ENCODE results near the gene TEX12.

Gene TEX12

DNA sequence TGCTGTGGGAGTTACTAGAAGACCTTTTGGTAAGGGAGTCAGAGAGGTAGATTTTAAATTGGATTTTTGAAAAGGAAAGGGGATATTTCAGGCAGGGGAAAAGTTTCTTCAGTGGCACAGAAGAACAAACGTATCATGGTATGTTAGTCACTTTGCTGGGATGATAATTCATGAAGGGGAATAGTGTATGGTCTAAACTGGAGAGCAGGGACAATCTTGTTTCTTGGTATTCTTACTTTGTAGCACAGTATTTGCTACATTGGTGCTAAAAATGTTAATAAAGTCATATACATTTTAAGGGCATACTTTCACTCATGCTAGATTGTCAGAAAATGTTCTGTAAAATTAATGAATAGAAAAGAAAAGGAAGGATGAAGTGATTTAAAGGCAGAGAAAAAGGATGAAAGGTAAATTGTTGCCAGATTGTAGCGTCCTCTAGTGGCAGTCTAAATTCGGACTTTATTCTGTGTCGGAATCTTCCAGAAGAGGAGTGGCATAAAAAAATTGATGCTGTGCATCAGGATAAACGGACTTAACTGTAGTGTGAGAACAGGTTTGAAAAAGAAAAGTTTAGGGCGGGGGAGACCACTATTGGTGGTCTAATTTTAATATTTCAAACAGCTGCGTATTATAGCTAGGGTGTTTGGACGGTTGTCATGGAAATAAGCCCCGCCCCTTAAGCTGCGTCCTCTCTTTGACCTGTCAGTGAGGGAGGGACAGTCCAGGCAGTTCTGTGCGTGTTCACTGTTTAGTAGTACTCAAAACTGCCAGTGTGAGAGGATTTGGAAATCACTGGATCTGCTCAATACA lies 7.8 kb downstream of the TEX12 start, which contains the start of gene BCO2:
Gene BCO2 (plus strand): TSS at position 724 of the 810 bp plus-strand sequence. CDS start 90 bp downstream, outside the sequence.
- Histone ChIP-seq H3K9me3 (ENCODE audit: severe bottlenecking) (no peaks in the 10 kb centered on the region), H3K27ac (ENCODE audit: poor library complexity, severe bottlenecking) (no peak within 1 kb of the TSS), H3K36me3 (ENCODE audit: low read depth) (no peaks in the 10 kb centered on the region), H3K4me1 (ENCODE audit: insufficient read depth, poor library complexity, severe bottlenecking) (peaks cover 26% of the 10 kb centered on the region), H3K27me3 (ENCODE audit: insufficient read depth, poor library complexity, severe bottlenecking) (no peaks in the 10 kb centered on the region), H3K4me3 (ENCODE audit: severe bottlenecking) (peak within 1 kb of the TSS; percentile 23)
- peak; percentile 81 for DNase-seq (ENCODE audit: low spot score)
- TF ChIP-seq, protein P1, sequence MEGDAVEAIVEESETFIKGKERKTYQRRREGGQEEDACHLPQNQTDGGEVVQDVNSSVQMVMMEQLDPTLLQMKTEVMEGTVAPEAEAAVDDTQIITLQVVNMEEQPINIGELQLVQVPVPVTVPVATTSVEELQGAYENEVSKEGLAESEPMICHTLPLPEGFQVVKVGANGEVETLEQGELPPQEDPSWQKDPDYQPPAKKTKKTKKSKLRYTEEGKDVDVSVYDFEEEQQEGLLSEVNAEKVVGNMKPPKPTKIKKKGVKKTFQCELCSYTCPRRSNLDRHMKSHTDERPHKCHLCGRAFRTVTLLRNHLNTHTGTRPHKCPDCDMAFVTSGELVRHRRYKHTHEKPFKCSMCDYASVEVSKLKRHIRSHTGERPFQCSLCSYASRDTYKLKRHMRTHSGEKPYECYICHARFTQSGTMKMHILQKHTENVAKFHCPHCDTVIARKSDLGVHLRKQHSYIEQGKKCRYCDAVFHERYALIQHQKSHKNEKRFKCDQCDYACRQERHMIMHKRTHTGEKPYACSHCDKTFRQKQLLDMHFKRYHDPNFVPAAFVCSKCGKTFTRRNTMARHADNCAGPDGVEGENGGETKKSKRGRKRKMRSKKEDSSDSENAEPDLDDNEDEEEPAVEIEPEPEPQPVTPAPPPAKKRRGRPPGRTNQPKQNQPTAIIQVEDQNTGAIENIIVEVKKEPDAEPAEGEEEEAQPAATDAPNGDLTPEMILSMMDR (IDR thresholded peaks at IDR 0.05; ENCODE audit: poor library complexity, severe bottlenecking): peak; percentile 96
- ATAC-seq (ENCODE audit: low read depth): peak; percentile 93

DNA sequence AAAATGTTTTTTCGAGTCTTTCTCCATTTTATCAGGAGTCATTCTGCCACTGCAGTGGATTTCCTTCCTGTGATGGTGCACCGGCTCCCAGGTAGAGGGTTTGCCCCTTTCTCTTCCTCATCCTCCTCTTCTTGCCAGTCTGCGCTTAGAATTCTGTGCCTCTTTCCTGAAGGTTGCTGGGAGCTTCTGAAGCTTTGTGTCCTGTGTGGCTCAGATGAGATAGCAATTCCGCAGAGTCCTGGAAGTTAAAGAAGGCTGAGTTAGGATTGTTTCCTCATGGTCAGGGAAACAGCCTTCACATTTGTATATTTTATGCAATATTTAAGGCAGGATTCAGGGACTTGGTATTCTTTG lies 8.4 kb downstream of the TEX12 start:
- H3K27ac ChIP-seq (ENCODE audit: poor library complexity, severe bottlenecking): no peak overlapping the region

GRCh38 chr11:112176077-112176476 lies 8.9 kb downstream of the TEX12 start:
- ATAC-seq (ENCODE audit: low read depth): no peak
- H3K4me3 ChIP-seq (ENCODE audit: severe bottlenecking): peak overlapping the region; percentile 23
- no peak overlapping the region for H3K27ac ChIP-seq (ENCODE audit: poor library complexity, severe bottlenecking)
- no peaks in the 10 kb centered on the region for H3K9me3 ChIP-seq (ENCODE audit: severe bottlenecking)
- no peaks in the 10 kb centered on the region for H3K27me3 ChIP-seq (ENCODE audit: insufficient read depth, poor library complexity, severe bottlenecking)
- peaks cover 26% of the 10 kb centered on the region for H3K4me1 ChIP-seq (ENCODE audit: insufficient read depth, poor library complexity, severe bottlenecking)
- TF ChIP-seq, protein P1 (IDR thresholded peaks at IDR 0.05; ENCODE audit: poor library complexity, severe bottlenecking): no peak
- no peak for DNase-seq (ENCODE audit: low spot score)
- no peaks in the 10 kb centered on the region for H3K36me3 ChIP-seq (ENCODE audit: low read depth)

More for the DNA sequence above, 8.4 kb downstream of the TEX12 start:
- Histone ChIP-seq H3K27me3 (ENCODE audit: insufficient read depth, poor library complexity, severe bottlenecking) (no peaks in the 10 kb centered on the region), H3K9me3 (ENCODE audit: severe bottlenecking) (no peaks in the 10 kb centered on the region), H3K4me3 (ENCODE audit: severe bottlenecking) (peak overlapping the region; percentile 23), H3K4me1 (ENCODE audit: insufficient read depth, poor library complexity, severe bottlenecking) (peaks cover 26% of the 10 kb centered on the region), H3K36me3 (ENCODE audit: low read depth) (no peaks in the 10 kb centered on the region)
- no peak for DNase-seq (ENCODE audit: low spot score)
- TF ChIP-seq, protein P1 (IDR thresholded peaks at IDR 0.05; ENCODE audit: poor library complexity, severe bottlenecking): no peak
- ATAC-seq (ENCODE audit: low read depth): peak; percentile 44

- TF ChIP-seq, protein P1 (IDR thresholded peaks at IDR 0.05; ENCODE audit: poor library complexity, severe bottlenecking): no peak
- Histone ChIP-seq H3K9me3 (ENCODE audit: severe bottlenecking) (no peaks in the 10 kb centered on the region), H3K4me3 (ENCODE audit: severe bottlenecking) (no peak overlapping the region), H3K36me3 (ENCODE audit: low read depth) (no peaks in the 10 kb centered on the region), H3K27ac (ENCODE audit: poor library complexity, severe bottlenecking) (no peak overlapping the region), H3K27me3 (ENCODE audit: insufficient read depth, poor library complexity, severe bottlenecking) (no peaks in the 10 kb centered on the region), H3K4me1 (ENCODE audit: insufficient read depth, poor library complexity, severe bottlenecking) (peaks cover 16% of the 10 kb centered on the region)
- ATAC-seq (ENCODE audit: low read depth) (no peak), DNase-seq (ENCODE audit: low spot score) (no peak)
Observed at GRCh38 chr11:112177589-112177988, 10.4 kb downstream of the TEX12 start.

GRCh38 chr11:112178428-112178827 lies 11.3 kb downstream of the TEX12 start:
- H3K27me3 ChIP-seq (ENCODE audit: insufficient read depth, poor library complexity, severe bottlenecking): no peaks in the 10 kb centered on the region
- ATAC-seq (ENCODE audit: low read depth): no peak
- no peak overlapping the region for H3K27ac ChIP-seq (ENCODE audit: poor library complexity, severe bottlenecking)
- no peak for DNase-seq (ENCODE audit: low spot score)
- H3K4me3 ChIP-seq (ENCODE audit: severe bottlenecking): no peak overlapping the region
- H3K9me3 ChIP-seq (ENCODE audit: severe bottlenecking): no peaks in the 10 kb centered on the region
- H3K36me3 ChIP-seq (ENCODE audit: low read depth): no peaks in the 10 kb centered on the region
- peaks cover 14% of the 10 kb centered on the region for H3K4me1 ChIP-seq (ENCODE audit: insufficient read depth, poor library complexity, severe bottlenecking)
- TF ChIP-seq, protein P1 (IDR thresholded peaks at IDR 0.05; ENCODE audit: poor library complexity, severe bottlenecking): no peak

Measured in RWPE2 (cell line).